ENCODE measurements around the gene ATOSA.

The ATOSA gene

DNA sequence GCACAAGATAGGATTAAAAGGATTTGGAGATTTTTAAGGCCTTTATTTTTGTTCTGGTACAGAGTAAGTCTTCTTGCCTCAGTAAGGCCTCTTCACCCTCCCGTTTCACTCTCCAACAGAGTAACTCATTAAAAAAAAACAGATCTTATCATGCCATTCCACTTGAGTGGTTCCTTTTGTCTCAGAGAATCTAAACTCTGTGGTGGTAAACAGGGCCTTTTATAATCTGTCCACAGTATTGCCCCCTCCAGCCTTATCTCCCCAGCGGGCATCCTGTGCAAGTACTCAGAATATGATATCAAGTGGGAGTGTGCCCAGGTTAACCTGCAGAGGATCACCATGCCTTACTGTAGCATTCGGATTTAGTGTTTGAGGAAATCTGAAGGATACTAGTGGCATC, 20.3 kb upstream of the ATOSA start:
- DNase-seq (no peak), ATAC-seq (no peak)
- no peaks in the 10 kb centered on the region for H3K4me1 Mint-ChIP-seq
- no peak overlapping the region for H3K4me3 Mint-ChIP-seq
- H3K27ac Mint-ChIP-seq: no peak overlapping the region
- H3K9me3 Mint-ChIP-seq: no peaks in the 10 kb centered on the region
- H3K27me3 Mint-ChIP-seq: no peaks in the 10 kb centered on the region

DNA sequence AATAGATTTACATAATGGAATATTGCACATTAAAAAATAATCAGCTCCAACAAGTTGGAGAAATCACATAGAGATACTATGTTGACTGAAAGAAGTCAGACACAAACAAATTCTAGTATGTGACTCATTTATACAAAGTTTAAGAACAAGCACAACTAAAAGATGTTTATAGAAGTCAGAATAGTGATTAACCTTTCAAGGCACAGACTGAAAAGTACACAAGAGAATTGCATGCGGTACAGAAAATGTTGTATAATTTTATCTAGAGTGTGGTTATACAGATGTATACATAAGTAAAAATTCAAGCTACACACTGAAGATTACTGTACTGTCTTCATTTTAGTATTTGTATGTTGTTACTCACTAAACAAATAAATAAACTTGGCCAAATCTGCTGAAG, 19.3 kb upstream of the ATOSA start:
- no peak overlapping the region for H3K27ac Mint-ChIP-seq
- H3K27me3 Mint-ChIP-seq: no peaks in the 10 kb centered on the region
- H3K9me3 Mint-ChIP-seq: no peaks in the 10 kb centered on the region
- no peak for DNase-seq
- H3K4me3 Mint-ChIP-seq: no peak overlapping the region
- H3K4me1 Mint-ChIP-seq: no peaks in the 10 kb centered on the region
- ATAC-seq: no peak

DNA sequence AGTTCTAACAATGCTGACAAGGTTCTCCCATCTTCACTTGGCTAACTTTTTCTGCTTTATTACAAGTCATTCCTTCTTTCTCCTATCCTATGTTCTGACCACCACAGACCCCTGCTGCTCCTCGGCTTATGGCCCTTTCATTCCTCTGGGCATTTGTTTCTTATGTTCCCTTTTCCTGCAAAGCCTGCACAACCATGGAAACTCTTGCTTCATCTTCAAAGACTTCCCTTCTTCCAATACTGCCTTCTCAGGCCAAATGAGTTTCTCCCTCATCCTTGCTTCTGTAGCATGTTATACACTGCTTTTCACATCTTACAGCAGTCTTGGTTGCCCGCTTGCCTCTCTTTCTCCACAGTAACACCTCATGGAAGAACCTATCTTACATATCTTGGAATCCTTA, 17.9 kb upstream of the ATOSA start:
- no peaks in the 10 kb centered on the region for H3K4me1 Mint-ChIP-seq
- H3K27ac Mint-ChIP-seq: no peak overlapping the region
- DNase-seq (no peak), ATAC-seq (no peak)
- H3K4me3 Mint-ChIP-seq: no peak overlapping the region
- H3K9me3 Mint-ChIP-seq: no peaks in the 10 kb centered on the region
- no peaks in the 10 kb centered on the region for H3K27me3 Mint-ChIP-seq

DNA sequence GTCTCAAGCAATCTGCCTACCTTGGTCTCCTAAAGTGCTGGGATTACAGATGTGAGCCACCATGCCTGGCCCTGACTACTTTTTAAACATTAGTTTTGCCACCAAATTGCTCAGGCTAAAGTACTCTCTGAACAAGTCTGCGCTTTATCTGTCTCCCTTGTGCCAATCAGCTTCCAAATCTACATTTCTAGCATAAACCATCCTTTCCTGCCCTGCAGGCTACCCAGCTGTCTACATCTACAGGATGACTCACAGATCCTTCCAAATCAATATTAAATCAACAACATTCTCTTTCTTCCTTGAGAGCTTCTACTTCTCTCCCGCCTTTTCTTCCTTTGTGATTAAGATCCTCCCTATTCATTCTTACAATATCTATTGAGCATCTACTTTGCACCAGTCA, 16.0 kb upstream of the ATOSA start:
- DNase-seq: no peak
- Mint-ChIP-seq H3K4me1 (no peaks in the 10 kb centered on the region), H3K27me3 (no peaks in the 10 kb centered on the region), H3K27ac (no peak overlapping the region), H3K9me3 (no peaks in the 10 kb centered on the region), H3K4me3 (no peak overlapping the region)
- no peak for ATAC-seq

DNA sequence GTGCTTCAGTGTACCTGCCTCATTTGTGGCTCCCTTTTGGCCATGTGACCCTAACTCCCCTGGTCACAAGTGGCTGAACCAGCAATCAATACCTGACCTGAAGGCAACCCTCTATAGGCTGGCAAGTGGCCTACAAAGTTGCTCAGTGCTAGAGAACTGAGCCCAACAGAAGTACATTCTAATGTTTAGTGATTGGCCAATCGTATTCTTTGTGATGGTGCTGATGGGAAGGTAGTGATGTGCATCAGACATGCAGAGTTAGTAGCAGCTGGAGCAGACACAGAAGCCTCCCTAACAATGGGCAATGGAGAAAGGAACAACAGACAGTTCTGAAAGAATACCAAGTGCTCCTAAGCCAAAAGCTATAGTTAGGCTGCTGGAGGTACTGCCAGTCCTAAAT, 10.4 kb upstream of the ATOSA start:
- H3K27me3 Mint-ChIP-seq: no peaks in the 10 kb centered on the region
- no peak overlapping the region for H3K4me3 Mint-ChIP-seq
- H3K27ac Mint-ChIP-seq: no peak overlapping the region
- no peaks in the 10 kb centered on the region for H3K4me1 Mint-ChIP-seq
- no peaks in the 10 kb centered on the region for H3K9me3 Mint-ChIP-seq
- DNase-seq: no peak
- ATAC-seq: no peak

DNA sequence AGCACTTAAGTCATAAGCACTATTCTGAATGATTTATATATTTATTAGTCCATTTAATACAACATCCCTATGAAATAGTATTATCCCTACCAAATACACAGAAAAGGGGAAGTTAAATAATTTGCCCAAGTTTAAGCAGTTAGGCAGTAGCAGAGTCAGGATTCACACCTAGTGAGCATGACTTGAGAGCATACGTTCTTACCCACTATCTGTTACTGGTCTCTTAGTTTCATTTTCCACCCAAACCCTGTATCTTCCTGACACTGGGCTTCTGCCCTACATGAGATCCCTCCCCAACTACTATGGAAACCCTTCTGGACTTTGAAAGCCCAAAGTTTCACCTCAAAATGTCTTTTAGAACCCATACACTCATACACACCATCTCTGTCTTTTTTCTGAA, 4.4 kb upstream of the ATOSA start:
- peaks cover 25% of the 10 kb centered on the region for H3K4me1 Mint-ChIP-seq
- H3K27me3 Mint-ChIP-seq: no peaks in the 10 kb centered on the region
- DNase-seq (no peak), ATAC-seq (no peak)
- H3K9me3 Mint-ChIP-seq: no peaks in the 10 kb centered on the region
- peak overlapping the region in 1 of 2 donors; percentile 83 for H3K27ac Mint-ChIP-seq
- H3K4me3 Mint-ChIP-seq: peak overlapping the region in 1 of 2 donors; percentile 16

DNA sequence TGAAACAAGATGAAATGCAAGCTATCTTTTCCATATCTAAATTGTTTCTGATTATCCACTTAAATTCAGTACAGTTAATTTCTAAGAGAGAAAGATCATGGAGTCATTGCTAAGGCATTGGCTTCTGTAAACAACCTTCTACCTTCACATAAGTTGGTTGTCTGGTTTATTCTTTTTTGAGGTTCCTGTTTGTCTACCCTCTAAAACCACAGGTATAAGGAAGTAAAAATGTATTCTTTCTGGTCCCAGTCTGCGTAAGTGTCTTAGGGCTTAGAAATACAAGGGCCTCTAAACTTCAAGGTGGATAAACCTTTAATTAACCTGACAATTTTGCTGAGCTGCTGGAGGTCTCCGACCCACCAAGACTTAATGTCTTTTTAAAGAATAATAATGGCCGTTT, 3.6 kb upstream of the ATOSA start:
- no peak for ATAC-seq
- Mint-ChIP-seq H3K27me3 (no peaks in the 10 kb centered on the region), H3K27ac (no peak overlapping the region), H3K9me3 (no peaks in the 10 kb centered on the region), H3K4me1 (peaks cover 25% of the 10 kb centered on the region), H3K4me3 (peak overlapping the region in 1 of 2 donors; percentile 12)
- no peak for DNase-seq

DNA sequence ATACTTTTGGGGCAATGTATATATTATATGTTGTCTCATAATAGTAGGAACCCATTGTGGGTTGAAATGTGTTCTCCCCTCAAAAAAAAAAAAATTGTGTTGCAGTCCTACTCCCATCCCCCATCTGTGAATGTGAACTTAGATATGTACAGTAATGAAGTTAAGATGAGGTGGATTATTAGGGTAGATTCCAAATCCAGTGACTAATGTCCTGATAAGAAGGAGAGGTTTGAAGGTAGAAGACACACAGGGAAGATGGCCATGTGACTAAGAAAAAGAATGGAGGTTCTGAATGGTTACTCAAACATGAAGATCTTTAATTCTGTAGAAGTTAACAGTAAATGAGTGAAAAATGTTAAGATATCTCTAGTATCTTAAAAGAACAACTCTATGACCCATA, 3.0 kb upstream of the ATOSA start:
- no peak for DNase-seq
- Mint-ChIP-seq H3K27ac (no peak overlapping the region), H3K27me3 (no peaks in the 10 kb centered on the region), H3K4me3 (peak overlapping the region in 1 of 2 donors; percentile 5), H3K9me3 (no peaks in the 10 kb centered on the region), H3K4me1 (peaks cover 27% of the 10 kb centered on the region)
- ATAC-seq: no peak

DNA sequence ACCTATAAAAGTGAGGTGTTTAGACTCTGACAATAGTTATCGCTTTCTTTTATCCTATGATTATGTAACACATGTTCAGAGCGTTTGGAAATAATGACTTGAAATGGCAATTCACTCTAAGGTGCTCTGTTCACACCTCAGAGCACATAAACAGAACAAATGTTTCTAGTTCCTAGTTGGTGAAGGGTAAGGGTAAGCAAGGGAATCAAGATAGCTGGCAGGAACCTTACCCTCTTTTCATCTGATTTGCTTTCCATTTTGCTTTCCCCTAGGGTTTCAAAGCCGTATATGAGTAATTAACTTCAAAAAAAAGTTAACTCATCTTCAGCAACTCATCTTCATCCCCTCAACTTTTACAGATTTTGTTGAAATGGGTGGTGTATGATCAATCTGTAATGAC, 2.3 kb upstream of the ATOSA start:
- DNase-seq: no peak
- Mint-ChIP-seq H3K9me3 (no peaks in the 10 kb centered on the region), H3K4me3 (no peak overlapping the region), H3K4me1 (peaks cover 31% of the 10 kb centered on the region), H3K27me3 (no peaks in the 10 kb centered on the region), H3K27ac (no peak overlapping the region)
- ATAC-seq: no peak

DNA sequence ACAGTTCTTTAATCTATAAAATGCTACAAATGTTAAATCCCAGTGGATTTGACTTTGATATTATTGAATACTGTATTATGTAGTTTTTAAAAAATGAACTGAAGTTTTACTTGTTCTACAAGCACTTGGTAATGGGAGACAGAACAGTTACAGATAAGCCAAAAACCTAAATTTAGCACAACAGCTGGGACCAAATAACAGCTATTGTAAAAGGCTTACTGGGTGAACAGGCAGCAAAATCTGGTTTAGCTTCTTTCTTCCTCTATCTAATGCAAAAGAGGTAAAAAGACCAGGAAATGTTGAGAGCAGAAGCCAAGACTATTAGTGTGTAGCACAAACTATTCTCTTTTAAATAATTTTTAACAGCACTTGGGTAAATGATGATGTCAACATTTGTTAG, 1.6 kb upstream of the ATOSA start:
- Mint-ChIP-seq H3K27ac (no peak overlapping the region), H3K4me3 (no peak overlapping the region), H3K27me3 (no peaks in the 10 kb centered on the region), H3K4me1 (peaks cover 32% of the 10 kb centered on the region), H3K9me3 (no peaks in the 10 kb centered on the region)
- DNase-seq (no peak), ATAC-seq (no peak)

DNA sequence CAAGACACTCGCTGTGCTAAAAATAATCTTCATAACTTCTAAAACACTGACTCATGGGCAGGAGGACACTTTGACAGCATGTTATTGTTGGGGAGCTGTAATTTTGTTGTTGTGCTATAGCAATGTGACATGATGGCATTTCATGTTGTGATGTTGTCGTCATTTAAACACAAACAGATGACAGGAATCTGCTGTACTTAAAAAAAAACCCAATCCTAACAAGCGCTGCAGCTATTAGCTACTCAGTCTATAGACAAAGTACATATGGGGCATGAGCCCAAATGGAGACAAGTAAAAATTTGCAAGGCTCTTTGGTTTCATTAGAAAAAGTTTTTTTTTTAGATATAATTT, 828 bp upstream of the ATOSA start:
- no peak for ATAC-seq
- DNase-seq: no peak

DNA sequence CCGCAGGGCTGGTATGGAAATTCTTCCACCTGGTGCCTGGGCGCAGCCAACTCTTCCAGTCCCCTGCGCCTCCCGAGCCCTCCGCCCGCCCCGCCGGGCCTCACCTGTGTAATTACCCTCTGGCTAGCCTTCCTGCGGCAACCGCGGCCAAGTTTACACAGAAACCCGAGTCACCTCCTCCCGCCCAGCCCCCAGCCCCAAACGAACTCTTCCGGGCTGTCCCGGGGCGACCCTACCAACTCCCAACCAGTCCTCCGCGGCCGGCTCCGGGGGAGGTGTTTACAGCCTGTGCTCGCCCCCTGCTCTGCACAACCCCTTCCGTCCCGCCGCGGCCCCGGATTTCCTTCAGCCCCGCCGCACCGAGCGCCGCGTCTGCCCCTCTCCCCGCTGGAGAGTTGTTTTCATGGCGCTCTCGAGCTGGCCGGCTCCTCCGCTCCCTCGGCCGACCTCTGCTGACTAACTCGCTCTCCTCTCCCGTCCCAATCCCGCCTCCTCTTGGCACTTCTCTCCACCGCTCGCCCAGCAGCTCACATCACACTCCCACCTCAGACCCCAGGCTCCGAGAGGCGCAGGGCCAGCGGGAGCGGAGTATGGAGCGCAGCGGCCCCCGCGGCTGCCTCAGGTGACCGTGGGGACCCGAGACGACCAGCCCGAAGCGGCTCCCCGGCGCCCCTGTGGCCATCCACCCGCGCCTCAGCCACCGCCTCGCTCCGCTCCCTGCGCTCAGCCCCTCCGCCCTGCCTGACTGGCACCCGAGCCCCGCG, 538 bp downstream of the ATOSA start:
- DNase-seq: peak; percentile 61 to 63

More for the DNA sequence above, 828 bp upstream of the ATOSA start:
- Mint-ChIP-seq H3K9me3 (no peaks in the 10 kb centered on the region), H3K27ac (peak overlapping the region in 1 of 2 donors; percentile 5), H3K27me3 (no peaks in the 10 kb centered on the region), H3K4me1 (peaks cover 40% of the 10 kb centered on the region), H3K4me3 (peak overlapping the region; percentile 95 to 99)

DNA sequence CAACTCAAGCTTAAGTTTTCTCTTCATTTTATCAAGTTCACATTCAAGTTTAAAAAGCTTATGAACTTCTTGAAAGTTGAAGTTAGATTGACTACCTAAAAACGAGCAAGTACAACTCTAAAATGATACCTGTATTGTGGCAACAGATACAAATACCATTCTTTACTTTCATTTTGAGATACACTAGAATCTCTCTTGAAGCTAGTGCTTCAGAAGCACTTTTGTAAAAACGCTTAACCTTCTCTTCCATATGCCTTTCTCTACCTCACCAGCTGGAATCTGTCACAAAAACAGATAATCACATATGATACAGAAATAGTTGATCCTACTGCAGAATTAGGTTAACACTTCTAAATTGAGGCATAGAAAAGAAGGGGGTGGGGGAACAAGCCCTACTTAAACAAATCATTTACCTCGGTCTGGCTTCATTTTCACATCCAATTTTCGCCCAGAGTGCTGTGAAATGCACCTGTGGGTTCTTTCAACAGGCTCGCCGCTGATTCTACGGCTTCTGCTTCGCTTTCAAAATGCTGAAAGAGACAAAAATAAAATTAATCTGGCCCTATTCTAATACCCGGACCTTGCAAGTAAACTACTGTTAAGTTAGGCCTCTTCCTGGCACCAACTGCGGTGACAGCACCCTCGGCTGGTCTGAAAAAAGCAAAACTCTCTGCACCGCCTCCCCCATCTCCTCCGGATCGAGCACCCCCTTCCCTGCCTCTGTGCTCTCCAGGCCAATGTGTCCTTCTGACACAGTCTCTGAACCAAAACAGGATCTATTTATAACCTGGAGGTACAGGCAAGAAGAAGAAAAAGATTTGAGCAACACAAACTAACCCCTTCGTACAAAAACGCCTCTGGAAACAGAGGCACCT, 1.4 kb downstream of the ATOSA start:
- H3K4me1 Mint-ChIP-seq: peaks cover 42% of the 10 kb centered on the region
- no peaks in the 10 kb centered on the region for H3K27me3 Mint-ChIP-seq
- ATAC-seq (peak; percentile 67), DNase-seq (peak; percentile 53 to 64)
- H3K27ac Mint-ChIP-seq: peak overlapping the region; percentile 94 to 99
- peak overlapping the region; percentile 95 to 99 for H3K4me3 Mint-ChIP-seq
- H3K9me3 Mint-ChIP-seq: no peaks in the 10 kb centered on the region

More for the DNA sequence above, 538 bp downstream of the ATOSA start:
- Mint-ChIP-seq H3K27ac (peak overlapping the region; percentile 94 to 99), H3K4me1 (peaks cover 38% of the 10 kb centered on the region), H3K9me3 (no peaks in the 10 kb centered on the region), H3K4me3 (peak overlapping the region; percentile 95 to 99), H3K27me3 (no peaks in the 10 kb centered on the region)
- ATAC-seq: peak; percentile 75

DNA sequence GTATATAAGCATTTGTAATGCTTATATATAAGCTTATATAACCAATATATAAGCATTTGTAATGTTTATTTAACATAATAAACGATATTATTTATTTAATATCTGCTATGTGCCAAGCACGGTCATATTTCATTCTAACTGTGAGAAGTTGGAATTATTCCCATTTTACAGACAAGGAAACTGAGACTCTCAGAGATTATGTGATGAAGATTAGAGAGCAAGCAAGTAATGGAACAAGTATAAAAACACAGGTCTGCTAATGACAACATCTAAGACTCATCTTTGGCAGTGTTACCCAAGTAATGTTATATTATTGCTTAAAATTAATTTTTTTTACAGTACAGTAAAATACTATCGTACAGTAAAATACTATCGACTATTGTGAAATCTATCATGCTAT, 4.4 kb downstream of the ATOSA start:
- DNase-seq (no peak), ATAC-seq (no peak)
- no peak overlapping the region for H3K27ac Mint-ChIP-seq
- no peaks in the 10 kb centered on the region for H3K9me3 Mint-ChIP-seq
- no peak overlapping the region for H3K4me3 Mint-ChIP-seq
- no peaks in the 10 kb centered on the region for H3K27me3 Mint-ChIP-seq
- H3K4me1 Mint-ChIP-seq: peaks cover 37% of the 10 kb centered on the region

DNA sequence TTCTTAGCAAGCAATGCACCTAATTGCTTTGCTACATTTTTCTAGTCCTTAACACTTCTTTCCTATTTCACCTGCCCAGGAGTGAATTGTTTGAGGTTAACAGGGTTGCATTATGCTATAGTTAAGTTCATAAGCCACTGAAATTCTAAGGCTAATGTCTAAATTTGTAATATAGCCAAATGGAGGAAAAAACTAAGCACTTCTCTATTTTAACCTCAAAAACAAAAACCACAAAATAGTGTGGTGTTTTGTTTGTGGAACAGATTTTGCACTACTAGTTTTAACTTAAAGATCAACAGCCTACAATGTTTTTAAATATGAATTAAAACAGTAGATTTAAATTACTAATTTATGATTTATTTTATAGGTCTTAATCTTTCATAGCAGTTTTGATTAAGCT, 5.5 kb downstream of the ATOSA start:
- Mint-ChIP-seq H3K27ac (no peak overlapping the region), H3K4me3 (no peak overlapping the region), H3K27me3 (no peaks in the 10 kb centered on the region), H3K4me1 (peaks cover 32% of the 10 kb centered on the region), H3K9me3 (no peaks in the 10 kb centered on the region)
- no peak for DNase-seq
- ATAC-seq: no peak

DNA sequence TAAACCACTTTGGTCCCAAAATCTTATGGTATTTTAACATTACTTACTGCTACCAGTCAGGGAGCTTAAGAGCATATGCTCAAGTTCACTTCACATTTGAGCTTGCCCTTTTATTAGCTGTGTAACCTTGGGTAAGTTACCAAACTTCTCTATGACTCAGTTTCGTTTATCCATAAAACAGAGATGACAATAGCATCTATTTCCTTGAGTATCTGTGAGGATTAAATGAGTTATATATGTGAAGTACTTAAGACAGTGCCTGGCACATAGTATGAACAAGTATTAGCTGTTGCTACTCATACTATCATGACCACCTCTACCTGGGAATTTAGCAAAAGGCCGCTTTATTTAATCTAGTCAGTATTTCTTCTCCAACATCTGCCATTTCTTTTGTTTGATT, 5.9 kb downstream of the ATOSA start:
- no peak overlapping the region for H3K4me3 Mint-ChIP-seq
- H3K27me3 Mint-ChIP-seq: no peaks in the 10 kb centered on the region
- H3K9me3 Mint-ChIP-seq: no peaks in the 10 kb centered on the region
- DNase-seq: no peak
- no peak for ATAC-seq
- peaks cover 32% of the 10 kb centered on the region for H3K4me1 Mint-ChIP-seq
- peak overlapping the region in 1 of 2 donors; percentile 13 for H3K27ac Mint-ChIP-seq

Measured in stimulated activated naive CD8-positive, alpha-beta T cell treated with anti-CD3 and anti-CD28 coated beads, Interleukin-15, amount 100 ng/mL, for 72 hours (primary cell).